ENCODE results near the gene CSKMT.
A peak's percentile ranks its signal among the peaks of the same experiment; 100 is the strongest.
"Not testable (repeated sequence)": the region's sequence is repeated elsewhere in the genome, so short reads cannot be mapped to it uniquely, and the experiment has no call there.

The CSKMT gene, protein sequence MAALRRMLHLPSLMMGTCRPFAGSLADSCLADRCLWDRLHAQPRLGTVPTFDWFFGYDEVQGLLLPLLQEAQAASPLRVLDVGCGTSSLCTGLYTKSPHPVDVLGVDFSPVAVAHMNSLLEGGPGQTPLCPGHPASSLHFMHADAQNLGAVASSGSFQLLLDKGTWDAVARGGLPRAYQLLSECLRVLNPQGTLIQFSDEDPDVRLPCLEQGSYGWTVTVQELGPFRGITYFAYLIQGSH

DNA sequence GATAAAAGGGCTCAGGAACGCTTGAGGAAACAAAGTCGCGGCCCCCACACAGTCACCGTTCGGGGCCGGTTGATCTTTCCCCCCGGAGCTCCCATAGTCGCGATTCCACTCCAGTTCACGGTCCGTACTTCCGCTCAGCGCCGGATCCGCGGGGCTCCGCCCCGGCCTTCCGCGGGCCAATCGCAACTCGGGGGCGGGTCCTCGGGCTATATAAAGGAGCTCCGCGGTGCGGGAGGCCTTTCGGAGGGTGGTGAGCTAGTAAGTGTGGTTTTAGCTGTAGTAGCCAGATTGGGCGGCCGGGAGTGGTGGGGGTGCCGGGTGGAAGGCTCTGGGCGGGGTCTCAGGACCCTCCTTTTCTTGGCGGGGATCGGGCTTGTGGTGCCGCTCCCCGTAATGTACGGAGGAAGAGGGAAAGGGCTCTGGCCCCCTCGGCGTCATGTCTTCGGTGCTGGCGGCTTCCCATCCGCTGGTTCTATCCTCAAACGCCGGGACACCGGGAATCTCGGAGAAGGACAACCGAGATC, at the start of gene CSKMT, which contains the start of gene C11orf98:
TSS of gene CSKMT (plus strand) at position 238 of the 524 bp plus-strand sequence. CDS start 568 bp downstream, outside the sequence.
TSS of gene C11orf98 (minus strand) at position 136 of the 524 bp plus-strand sequence. CDS start at position 95, 41 bp downstream.
- peak; percentile 98 for DNase-seq

DNA sequence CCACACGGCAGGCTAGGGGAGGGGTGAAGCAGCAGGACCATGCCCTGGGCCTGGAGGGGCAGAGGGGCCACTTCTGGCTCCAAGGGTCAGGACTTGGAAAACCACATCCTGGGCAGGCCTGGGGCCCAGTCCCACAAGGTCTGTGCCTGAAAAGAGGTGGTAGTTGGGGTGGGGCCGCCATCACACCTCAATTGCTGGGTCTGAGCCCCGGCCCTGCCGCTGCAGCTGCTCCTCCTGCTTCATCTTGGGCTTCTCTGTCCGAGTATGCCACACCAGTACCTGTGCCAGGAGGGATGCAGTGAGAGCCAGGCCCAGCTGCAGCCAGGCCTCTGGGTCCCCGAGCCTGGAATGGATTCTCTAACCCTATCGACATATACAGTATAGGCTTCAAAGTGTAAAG, 49.6 kb upstream of the CSKMT start:
- no peak for DNase-seq

- DNase-seq: not testable (repeated sequence)
Measured at GRCh38 chr11:62616957-62617356, 48.2 kb upstream of the CSKMT start.

DNA sequence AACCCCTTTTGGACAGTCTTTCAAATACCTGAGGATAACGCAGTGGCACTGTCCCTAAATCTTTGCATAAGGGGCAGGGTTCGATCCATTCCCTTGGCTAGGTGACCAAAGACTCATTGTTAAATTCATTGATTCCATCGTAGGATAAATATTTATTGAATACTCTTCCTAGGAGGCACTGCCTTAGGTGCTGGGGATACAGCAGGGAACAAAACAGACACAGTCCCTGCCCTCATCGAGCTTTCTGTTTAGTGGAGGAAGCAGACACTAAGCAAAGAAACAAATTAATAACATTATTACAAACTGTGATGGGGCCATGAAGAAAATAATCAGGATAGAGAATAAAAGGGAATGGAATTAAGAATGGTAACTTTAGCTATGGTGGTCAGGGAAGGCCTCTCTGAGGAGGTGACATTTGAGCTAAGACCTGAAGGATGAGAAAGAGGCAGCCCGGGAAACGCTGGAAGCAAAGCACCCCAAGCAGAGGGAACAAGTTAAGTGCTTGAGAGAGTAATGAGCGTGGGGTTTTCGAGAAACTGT, 44.0 kb upstream of the CSKMT start:
- DNase-seq: no peak

DNA sequence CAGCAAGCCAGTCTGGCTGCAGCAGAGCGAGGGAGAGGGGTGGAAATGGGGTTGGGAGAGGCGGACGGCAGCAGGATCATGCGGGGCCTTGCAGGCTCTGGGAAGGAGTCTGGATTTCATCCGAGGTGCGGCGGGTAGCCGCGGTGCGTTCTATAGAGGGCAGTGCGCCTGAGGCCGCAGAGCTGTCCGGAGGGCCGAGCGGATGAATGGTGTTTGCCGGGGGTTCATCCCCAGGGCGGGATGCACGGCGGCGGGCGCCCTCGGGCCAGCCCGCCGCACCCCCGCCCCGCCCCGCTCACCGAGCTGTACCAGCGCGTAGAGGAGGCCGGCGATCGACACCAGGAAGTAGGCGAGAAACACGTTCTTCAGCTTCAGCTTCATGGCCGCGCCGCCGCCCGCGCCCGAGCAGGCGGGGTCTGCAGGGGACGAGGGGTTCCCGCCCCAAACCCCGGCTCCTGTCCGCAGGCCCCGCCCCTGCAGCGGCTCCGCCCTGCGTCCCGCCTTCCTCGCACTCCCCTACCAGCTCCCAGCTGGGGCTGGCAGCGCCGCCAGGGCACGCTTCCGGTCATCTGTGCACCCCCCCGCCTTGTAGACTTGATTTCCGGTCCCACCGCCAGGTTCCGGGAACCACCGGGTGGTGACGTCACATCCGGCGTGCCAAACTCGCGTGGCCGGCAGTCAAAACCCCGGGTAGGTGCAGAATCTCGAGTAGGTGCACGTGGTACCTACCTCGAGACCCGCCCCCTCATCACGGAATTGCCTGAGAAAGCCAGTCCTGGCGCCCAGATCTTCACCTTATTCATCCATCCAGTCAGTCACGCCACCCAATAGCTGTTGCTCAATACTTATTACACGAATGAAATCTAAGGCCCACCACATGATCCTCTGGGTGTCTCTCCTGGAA, 43.3 kb upstream of the CSKMT start, which contains the start of gene B3GAT3:
TSS of gene B3GAT3 (minus strand) at position 420 of the 904 bp plus-strand sequence. CDS start at position 381, 39 bp downstream.
- peak; percentile 100 for DNase-seq

GRCh38 chr11:62622476-62623089, 42.5 kb upstream of the CSKMT start:
- no peak for DNase-seq

DNA sequence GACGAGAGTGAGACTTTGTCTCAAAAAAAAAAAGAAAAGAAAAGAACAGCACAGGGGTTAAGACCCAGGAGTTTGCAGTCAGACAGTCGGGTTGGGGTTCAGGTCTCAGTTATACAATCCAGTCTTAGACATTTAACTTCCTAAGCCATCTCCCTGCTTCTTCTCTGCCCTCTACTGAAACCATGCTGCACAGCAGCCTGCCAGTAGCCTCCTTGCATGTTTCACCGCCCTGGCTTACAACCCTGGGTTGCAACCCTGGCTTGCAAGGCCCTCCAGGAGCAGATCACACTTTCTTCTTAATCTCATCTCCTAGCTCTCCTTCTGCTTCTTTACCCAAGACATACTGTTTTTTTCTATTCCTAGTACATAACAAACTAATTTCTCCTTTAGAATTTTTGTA, 37.4 kb upstream of the CSKMT start:
- DNase-seq: no peak

DNA sequence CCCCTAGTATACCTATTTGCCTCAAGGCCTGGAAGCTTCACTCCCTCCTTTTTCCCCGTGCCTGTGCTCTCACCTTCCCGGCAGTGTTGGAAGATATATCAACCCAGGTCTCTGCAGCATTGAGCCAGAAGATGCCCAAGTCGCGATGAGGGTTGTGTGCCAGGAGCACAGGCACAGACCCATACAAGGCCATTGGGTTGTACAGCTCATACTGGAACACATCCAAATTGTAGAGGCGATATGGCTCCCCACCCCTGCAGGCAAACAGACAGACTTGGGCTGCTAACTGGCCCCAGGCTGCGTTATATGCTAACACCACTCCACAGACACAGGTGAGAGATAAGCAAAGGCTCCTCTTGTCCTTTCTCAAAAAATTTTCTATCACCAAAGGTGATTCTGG, 32.6 kb upstream of the CSKMT start:
- no peak for DNase-seq

- DNase-seq: no peak
Measured at GRCh38 chr11:62644220-62644619, 20.9 kb upstream of the CSKMT start.

DNA sequence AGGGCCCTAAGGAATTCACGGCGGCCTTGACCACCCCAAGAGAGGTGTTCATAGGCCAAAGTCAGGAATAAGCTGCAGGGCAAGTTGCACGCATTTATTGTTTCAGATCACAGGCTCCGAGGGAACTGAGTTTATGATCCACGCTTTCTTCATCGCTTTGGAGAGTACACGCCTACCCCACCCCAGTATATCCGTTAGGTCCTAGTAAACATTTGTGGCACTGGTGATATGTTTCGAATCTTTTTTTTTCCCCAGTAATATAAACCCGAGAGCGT, 19.5 kb upstream of the CSKMT start:
- no peak for DNase-seq

DNA sequence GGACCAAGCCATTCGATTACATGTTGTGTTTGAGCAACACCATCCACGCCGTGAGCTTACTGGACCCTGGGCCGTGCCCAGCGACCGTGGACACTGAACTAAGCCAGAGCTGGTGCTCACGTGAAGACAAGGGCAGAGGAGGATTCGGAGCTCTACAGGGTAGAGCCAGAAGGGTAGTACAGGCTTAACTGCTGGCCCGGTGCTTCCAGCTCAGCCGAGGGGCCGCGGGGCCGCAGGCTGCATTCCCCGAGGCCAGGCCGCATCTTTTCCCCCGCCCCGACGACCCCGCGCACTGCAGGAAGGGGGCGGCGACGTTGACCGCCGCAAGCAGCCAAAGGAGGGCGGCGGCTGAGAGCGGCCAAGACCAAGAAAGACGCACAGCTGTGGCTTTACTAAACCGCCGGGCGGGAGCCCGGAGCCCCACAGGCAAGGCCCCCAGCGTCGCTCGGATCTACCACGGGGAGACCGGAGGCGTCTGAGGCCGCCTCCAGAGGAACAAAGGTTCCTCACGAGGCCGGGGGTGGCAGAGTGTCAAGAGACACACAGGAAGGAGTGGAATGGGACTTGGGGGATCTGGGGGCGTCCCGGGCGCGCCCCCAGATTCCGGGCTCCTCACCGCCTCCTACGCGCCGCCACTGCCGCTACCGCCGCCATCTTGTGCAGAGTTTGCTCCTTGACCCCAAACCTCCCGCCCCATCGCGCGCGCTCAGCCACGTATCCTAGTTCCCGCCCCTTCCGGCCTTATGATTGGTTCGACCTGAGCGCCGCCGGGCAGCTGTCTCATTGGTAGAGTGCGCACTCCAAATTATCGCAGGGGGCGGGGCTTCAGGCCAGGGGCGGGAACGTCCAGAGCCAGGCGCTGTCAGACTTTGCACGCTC, 18.9 kb upstream of the CSKMT start, which contains the start of gene GANAB:
TSS of gene GANAB (minus strand) at position 668 of the 879 bp plus-strand sequence. CDS start at position 654, 14 bp downstream.
- peak; percentile 100 for DNase-seq

- DNase-seq: no peak
Measured at GRCh38 chr11:62646825-62647608, 18.1 kb upstream of the CSKMT start.

GRCh38 chr11:62647609-62648005, 17.5 kb upstream of the CSKMT start:
- no peak for DNase-seq

- no peak for DNase-seq
Measured at GRCh38 chr11:62648185-62648966, 16.7 kb upstream of the CSKMT start.

DNA sequence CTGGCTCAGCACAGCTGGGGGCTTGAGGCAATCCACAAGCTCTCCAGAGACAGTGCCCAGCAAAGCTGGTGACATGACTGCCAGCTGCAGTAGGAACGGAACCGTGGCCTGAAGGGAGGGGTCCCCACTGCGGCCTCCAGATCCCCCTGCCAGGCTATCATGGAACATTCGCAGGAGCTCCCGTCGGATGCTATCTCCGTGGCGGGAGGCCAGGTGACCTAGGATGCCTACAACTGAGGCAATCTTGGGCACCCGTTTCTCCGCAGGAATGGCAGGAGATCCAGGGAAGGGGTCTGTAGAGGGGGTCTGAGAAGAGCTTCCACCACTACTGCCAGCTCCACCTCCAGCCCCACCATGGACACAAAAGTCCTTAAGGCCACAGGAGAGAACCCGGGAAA, 16.1 kb upstream of the CSKMT start:
- no peak for DNase-seq

DNA sequence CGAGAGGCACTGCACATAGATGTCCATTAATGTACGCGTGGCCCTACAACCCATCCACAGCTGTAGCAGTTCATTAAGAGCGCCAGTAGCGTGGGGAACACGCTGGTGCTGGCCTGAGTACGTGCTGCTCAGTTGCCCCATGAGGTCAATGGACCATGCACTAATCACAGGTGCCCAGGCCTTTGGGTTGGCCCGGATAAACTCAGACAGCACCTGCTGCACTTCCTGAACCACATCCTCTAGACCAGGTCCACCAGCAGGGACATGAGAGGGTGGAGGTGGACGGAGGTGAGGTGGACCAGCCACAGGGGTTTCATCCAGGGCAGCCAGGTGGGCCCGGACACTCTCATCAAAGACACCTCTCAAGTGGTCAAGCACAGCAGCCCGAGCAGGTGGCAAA, 15.6 kb upstream of the CSKMT start:
- no peak for DNase-seq

DNA sequence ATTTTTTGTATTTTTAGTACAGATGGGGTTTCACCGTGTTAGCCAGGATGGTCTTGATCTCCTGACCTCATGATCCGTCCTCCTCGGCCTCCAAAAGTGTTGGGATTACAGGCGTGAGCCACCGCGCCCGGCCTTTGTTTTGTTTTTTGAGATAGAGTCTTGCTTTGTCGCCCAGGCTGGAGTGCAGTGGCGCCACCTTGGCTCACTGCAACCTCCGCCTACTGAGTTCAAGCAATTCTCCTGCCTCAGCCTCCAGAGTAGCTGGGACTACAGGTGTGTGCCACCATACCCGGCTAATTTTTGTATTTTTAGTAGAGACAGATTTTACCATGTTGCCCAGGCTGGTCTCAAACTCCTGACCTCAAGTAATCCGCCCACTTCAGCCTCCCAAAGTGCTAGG, 14.8 kb upstream of the CSKMT start:
- not testable (repeated sequence) for DNase-seq

DNA sequence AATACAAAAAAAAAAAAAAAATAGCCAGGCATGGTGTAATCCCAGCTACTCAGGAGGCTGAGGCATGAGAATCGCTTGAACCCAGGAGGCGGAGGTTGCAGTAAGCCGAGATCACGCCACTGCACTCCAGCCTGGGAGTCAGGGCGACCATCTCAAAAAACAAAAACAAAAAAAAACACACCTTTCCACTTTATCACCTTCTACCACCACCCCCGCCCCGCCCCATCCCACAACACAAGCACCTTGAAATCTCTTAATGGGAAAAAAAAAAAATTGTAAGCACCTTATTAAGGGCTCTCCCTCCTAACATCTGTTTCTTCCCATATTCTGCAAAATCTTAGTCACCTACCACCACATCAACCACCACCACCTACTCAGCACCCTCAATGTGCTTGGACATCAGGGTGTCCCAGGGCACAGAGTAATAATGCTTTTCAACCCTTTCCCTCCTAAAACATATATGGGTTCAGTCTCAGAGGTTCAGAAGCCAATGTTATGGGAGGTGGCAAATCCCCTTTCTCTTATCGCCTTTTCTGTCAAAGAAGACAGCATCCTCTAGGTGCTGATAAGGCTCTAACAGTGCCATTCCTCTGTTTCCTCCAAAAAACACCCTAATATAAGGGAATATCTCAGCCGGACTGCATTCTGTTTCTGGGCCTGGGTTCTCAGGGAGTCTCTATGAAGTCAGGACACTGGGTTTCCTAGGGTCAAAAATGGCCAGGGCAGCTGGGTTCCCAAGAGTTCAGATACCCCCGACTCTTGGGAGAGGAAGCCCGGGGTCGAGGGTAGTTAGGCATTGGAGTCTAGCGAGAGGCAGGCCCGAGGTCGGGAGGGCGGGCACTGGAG, 12.7 kb upstream of the CSKMT start:
- DNase-seq: no peak

- DNase-seq: no peak
Measured at GRCh38 chr11:62654297-62654696, 10.8 kb upstream of the CSKMT start.

Measured in RPMI8226 (cell line).